Neural cell (in vitro differentiated cells): ENCODE measurements around the gene SERTAD2. TPM values are rescaled to one million over a fixed set of nuclear protein-coding genes. Genes with fewer than 3 reads are reported as not detected.

Experiments
- H2AFZ ChIP-seq: fragments of 200-600, 300-800 bp; sonication (generic), shearing (Covaris generic); 2 replicates; pipeline ENCODE4 v1.6.0; 2014; ENCODE audit warnings: low read depth, mild to moderate bottlenecking, antibody characterized with exemption, low read length, moderate library complexity
- H3F3A ChIP-seq: fragments of 200-600 bp; shearing (Covaris generic); 2 replicates; pipeline ENCODE4 v1.6.1; 2016; ENCODE audit warnings: mild to moderate bottlenecking, moderate library complexity, mixed read lengths, antibody characterized with exemption, low read length; ENCODE audit not compliant: insufficient read depth, poor library complexity, severe bottlenecking
- H3K27ac ChIP-seq: fragments of 200-600, 300-800 bp; sonication (generic), shearing (Covaris generic); 2 replicates; pipeline ENCODE4 v1.5.1; 2014; ENCODE audit warnings: mild to moderate bottlenecking, low read length, moderate library complexity
- H3K27me3 ChIP-seq: fragments of 300-800, 200-600 bp; sonication (generic), shearing (Covaris generic); 2 replicates; pipeline ENCODE4 v1.6.0; 2014; ENCODE audit warnings: mild to moderate bottlenecking, low read depth, low read length, moderate library complexity; ENCODE audit not compliant: insufficient read depth
- H3K36me3 ChIP-seq: fragments of 300-800, 200-600 bp; sonication (generic), shearing (Covaris generic); 2 replicates; pipeline ENCODE4 v1.5.1; 2014; ENCODE audit warnings: mild to moderate bottlenecking, antibody characterized with exemption, low read length, moderate library complexity; ENCODE audit not compliant: insufficient read depth
- H3K4me2 ChIP-seq: fragments of 300-800, 200-600 bp; sonication (generic), shearing (Covaris generic); 2 replicates; pipeline ENCODE4 v1.6.0; 2014; ENCODE audit warnings: mild to moderate bottlenecking, low read length
- H3K4me3 ChIP-seq: fragments of 300-800, 200-600 bp; sonication (generic), shearing (Covaris generic); 2 replicates; pipeline ENCODE4 v1.5.1; 2014; ENCODE audit warnings: mild to moderate bottlenecking, low read length, moderate library complexity
- H3K79me2 ChIP-seq: fragments of 200-600 bp; shearing (Covaris generic); replicated peaks from 2 replicates; pipeline ENCODE4 v1.6.0; 2014; ENCODE audit warnings: mild to moderate bottlenecking, low read length, moderate library complexity; ENCODE audit not compliant: insufficient read depth
- H3K9ac ChIP-seq: fragments of 300-800, 200-600 bp; sonication (generic), shearing (Covaris generic); 2 replicates; pipeline ENCODE4 v1.6.1; 2016; ENCODE audit warnings: mild to moderate bottlenecking, low read length, mixed read lengths
- H3K9me2 ChIP-seq: fragments of 200-600 bp; shearing (Covaris generic); 2 replicates; pipeline ENCODE4 v1.6.1; 2016; ENCODE audit warnings: mild to moderate bottlenecking, low read length, mixed read lengths; ENCODE audit not compliant: insufficient read depth
- H3K9me3 ChIP-seq: fragments of 200-600, 300-800 bp; sonication (generic), shearing (Covaris generic); 2 replicates; pipeline ENCODE4 v1.6.1; 2016; ENCODE audit warnings: mild to moderate bottlenecking, mixed run types, low read length, moderate library complexity, mixed read lengths
- H4K20me1 ChIP-seq: fragments of 200-600 bp; shearing (Covaris generic); 2 replicates; pipeline ENCODE4 v1.6.1; 2016; ENCODE audit warnings: mild to moderate bottlenecking, mixed run types; ENCODE audit not compliant: insufficient read depth
- CTCF ChIP-seq: fragments of 450-650 bp; IDR thresholded peaks from 2 replicates; pipeline ENCODE4 v1.5.1; 2014; ENCODE audit warnings: antibody characterized with exemption, mild to moderate bottlenecking, moderate library complexity; ENCODE audit not compliant: poor library complexity, severe bottlenecking
- EP300 ChIP-seq: fragments of 450-650 bp; conservative IDR thresholded peaks from 2 replicates; pipeline ENCODE4 v1.6.1; 2014; ENCODE audit warnings: antibody characterized with exemption, mild to moderate bottlenecking, moderate library complexity; ENCODE audit not compliant: poor library complexity, severe bottlenecking
- EZH2 ChIP-seq: fragments of 200-600, 300-800 bp; shearing (Covaris generic), sonication (generic); IDR thresholded peaks from 2 replicates; pipeline ENCODE4 v1.6.1; 2014; ENCODE audit warnings: antibody characterized with exemption, low read length, borderline replicate concordance, mild to moderate bottlenecking; ENCODE audit not compliant: insufficient read depth, poor library complexity, severe bottlenecking
- MXI1 ChIP-seq: fragments of 450-650 bp; conservative IDR thresholded peaks from 2 replicates; pipeline ENCODE4 v1.6.1; 2014; ENCODE audit warnings: antibody characterized with exemption, mild to moderate bottlenecking; ENCODE audit not compliant: poor library complexity, severe bottlenecking
- POLR2AphosphoS5 ChIP-seq: IDR thresholded peaks from 2 replicates; pipeline ENCODE4 v1.6.1; 2012
- RAD21 ChIP-seq: fragments of 450-650 bp; conservative IDR thresholded peaks from 2 replicates; pipeline ENCODE4 v1.6.1; 2014; ENCODE audit warnings: antibody characterized with exemption, mild to moderate bottlenecking, moderate library complexity
- REST ChIP-seq: IDR thresholded peaks from 2 replicates; pipeline ENCODE4 v1.6.1; 2012; ENCODE audit warnings: borderline replicate concordance
- SMC3 ChIP-seq: fragments of 450-650 bp; conservative IDR thresholded peaks from 2 replicates; pipeline ENCODE4 v1.6.1; 2014; ENCODE audit warnings: antibody characterized with exemption, mild to moderate bottlenecking, moderate library complexity; ENCODE audit not compliant: poor library complexity
- TAF1 ChIP-seq: IDR thresholded peaks from 2 replicates; pipeline ENCODE4 v1.6.1; 2012; ENCODE audit warnings: low read depth
- polyA plus RNA-seq: library from polyadenylated mRNA; depleted of rRNA; stranded (reverse); fragments of >200 nt; gene quantifications from 2 replicates; pipeline ENCODE4 v1.2.3, GENCODE V29; 2014

Gene SERTAD2
- polyA plus RNA-seq, 1 donor from 2014 or later, result 4.7 TPM

GRCh38 chr2:64612575-64613195 is 41.0 kb downstream of the SERTAD2 start:
- Histone ChIP-seq H3K9me2 (no peaks in the 10 kb centered on the region), H3F3A (no peaks in the 10 kb centered on the region)
- no peak for TF ChIP-seq MXI1
- TF ChIP-seq RAD21, result no peak
- TF ChIP-seq POLR2AphosphoS5, result no peak
- TF ChIP-seq CTCF, result no peak
- no peak for TF ChIP-seq EP300
- TF ChIP-seq SMC3, result no peak
- TF ChIP-seq EZH2, result no peak
- no peak for TF ChIP-seq TAF1
- TF ChIP-seq REST, result no peak

DNA sequence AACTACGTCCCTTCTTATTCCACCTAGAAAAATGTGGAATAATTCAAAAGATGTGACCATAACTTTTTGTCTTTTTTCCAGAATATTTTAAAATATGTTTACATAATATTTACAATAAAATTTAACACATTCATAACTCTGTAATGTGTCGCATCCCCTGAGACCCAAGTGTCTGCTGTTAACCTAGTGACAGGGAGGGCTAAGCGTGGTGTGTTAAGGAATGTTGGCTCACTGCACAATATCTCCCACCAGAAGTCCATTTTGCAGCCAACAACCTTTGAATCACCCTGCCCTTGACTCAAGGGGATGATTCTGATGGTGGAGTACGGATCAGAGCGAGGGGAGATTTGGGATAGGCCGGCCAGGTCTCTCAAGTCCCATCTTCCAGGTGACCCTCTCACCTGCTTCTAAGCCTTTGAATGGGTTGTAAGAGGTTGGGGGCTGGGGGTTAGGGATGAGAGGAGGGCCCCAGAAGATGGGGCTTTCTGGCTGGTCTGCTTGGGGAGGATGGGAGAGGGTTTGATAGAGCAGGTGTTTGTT is 43.3 kb downstream of the SERTAD2 start:
- Histone ChIP-seq H4K20me1 (no peaks in the 10 kb centered on the region), H3K4me2 (no peak overlapping the region)
- TF ChIP-seq SMC3, result no peak
- TF ChIP-seq MXI1, result no peak
- no peak for TF ChIP-seq CTCF
- no peak for TF ChIP-seq REST
- TF ChIP-seq EP300, result no peak
- TF ChIP-seq TAF1, result no peak
- no peak for TF ChIP-seq EZH2
- no peak for TF ChIP-seq RAD21
- TF ChIP-seq POLR2AphosphoS5, result no peak

More at GRCh38 chr2:64612575-64613195, 41.0 kb downstream of the SERTAD2 start:
- no peaks in the 10 kb centered on the region for H3K27me3 ChIP-seq
- H3K9me3 ChIP-seq, result no peaks in the 10 kb centered on the region
- no peak overlapping the region for H2AFZ ChIP-seq
- no peak overlapping the region for H3K27ac ChIP-seq
- no peak overlapping the region for H3K4me3 ChIP-seq
- no peaks in the 10 kb centered on the region for H4K20me1 ChIP-seq
- no peaks in the 10 kb centered on the region for H3K36me3 ChIP-seq
- no peak overlapping the region for H3K9ac ChIP-seq
- no peak overlapping the region for H3K4me2 ChIP-seq
- no peaks in the 10 kb centered on the region for H3K79me2 ChIP-seq

More for the DNA sequence above, 43.3 kb downstream of the SERTAD2 start:
- no peaks in the 10 kb centered on the region for H3K27me3 ChIP-seq
- H3K9ac ChIP-seq, result no peak overlapping the region
- no peaks in the 10 kb centered on the region for H3K9me3 ChIP-seq
- no peak overlapping the region for H3K27ac ChIP-seq
- H3F3A ChIP-seq, result no peaks in the 10 kb centered on the region
- H2AFZ ChIP-seq, result no peak overlapping the region
- H3K9me2 ChIP-seq, result no peaks in the 10 kb centered on the region
- H3K36me3 ChIP-seq, result no peaks in the 10 kb centered on the region
- H3K4me3 ChIP-seq, result no peak overlapping the region
- H3K79me2 ChIP-seq, result no peaks in the 10 kb centered on the region
